ENCODE results near the gene METAP1. TPM values are rescaled to one million over a fixed set of nuclear protein-coding genes. Genes with fewer than 3 reads are reported as not detected.
"Not testable (repeated sequence)": the region's sequence is repeated elsewhere in the genome, so short reads cannot be mapped to it uniquely, and the experiment has no call there.

Gene METAP1
- total RNA-seq, 1 donor, result 62.6 TPM

DNA sequence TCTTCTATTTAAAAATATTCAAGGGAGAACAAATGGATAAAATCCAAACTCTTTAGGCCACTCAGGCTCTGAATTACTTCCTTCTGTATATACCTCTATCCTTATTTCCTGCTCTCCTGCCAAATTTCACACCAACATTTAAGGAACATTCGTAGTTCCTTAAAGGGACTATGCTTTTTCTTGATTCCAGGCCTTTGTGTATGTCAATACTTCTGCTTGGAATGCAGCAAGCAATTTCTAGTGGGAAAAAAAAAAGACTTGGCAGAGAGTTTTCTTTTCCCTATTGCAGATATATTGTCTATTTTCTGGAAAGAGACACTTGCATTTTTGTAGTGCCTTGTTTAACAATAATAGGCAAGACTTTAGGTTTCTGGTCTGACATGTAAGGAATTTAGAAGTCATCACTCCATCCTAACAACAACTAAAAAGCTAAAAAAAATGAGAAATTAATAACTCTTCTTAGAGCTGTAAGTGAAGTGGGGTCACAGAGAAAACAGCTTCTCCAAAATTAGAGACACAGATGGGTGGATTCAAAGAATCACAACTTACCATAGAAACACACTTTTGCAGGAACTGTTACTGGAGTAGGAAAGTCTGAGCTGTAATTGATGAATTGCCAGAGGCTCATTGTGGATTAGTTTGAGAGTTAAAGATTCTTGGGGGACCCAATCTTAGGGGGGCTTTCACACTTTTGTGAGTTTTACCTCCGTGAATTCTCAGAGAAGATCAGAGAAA is 95.1 kb downstream of the METAP1 start:
- no peak for DNase-seq (ENCODE audit: low read depth)
- peak overlapping the region; percentile 76 for H3K4me3 ChIP-seq (ENCODE audit: low read depth, low read length)
- TF ChIP-seq, protein P1, sequence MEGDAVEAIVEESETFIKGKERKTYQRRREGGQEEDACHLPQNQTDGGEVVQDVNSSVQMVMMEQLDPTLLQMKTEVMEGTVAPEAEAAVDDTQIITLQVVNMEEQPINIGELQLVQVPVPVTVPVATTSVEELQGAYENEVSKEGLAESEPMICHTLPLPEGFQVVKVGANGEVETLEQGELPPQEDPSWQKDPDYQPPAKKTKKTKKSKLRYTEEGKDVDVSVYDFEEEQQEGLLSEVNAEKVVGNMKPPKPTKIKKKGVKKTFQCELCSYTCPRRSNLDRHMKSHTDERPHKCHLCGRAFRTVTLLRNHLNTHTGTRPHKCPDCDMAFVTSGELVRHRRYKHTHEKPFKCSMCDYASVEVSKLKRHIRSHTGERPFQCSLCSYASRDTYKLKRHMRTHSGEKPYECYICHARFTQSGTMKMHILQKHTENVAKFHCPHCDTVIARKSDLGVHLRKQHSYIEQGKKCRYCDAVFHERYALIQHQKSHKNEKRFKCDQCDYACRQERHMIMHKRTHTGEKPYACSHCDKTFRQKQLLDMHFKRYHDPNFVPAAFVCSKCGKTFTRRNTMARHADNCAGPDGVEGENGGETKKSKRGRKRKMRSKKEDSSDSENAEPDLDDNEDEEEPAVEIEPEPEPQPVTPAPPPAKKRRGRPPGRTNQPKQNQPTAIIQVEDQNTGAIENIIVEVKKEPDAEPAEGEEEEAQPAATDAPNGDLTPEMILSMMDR (IDR thresholded peaks at IDR 0.05; ENCODE audit: insufficient read depth, low read depth, low read length), result no peak

DNA sequence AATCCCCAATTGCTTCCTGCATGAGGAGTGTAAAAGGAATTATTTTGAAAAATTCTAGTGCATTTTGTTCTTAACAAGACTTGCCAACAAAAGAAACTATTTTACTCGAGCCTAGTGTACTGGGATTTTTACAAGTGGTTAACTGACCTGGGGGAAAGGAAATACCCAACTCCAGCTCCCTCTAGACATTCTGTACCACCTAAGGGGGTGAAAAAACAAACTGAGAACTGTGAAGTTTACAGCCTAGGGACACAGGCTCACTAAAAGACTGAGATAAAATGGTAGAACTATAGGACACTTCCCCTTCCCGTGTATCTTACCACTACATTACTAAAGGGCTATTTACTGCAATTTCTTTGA is 95.7 kb downstream of the METAP1 start:
- H3K4me3 ChIP-seq (ENCODE audit: low read depth, low read length), result peak overlapping the region; percentile 76
- no peak for DNase-seq (ENCODE audit: low read depth)
- TF ChIP-seq, protein P1 (IDR thresholded peaks at IDR 0.05; ENCODE audit: insufficient read depth, low read depth, low read length), result no peak

DNA sequence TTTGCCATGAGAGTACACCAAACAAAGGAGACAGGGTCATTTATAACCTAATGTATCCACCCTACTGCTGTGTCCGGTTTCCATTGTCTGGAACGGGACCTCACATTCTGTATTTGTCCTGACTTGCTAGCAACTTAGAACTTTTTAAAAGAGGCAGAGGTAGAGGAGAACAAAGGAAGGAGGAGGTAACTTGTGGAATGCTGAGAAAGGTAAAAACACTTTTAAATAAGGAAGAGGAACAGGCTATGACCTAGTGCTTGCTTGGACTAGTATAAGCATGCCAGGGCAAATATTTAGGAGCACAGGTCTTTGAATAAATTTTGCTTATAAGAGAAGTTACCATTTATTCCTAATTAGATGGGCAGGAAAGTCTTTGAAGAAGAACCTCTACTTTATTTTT is 96.3 kb downstream of the METAP1 start:
- not testable (repeated sequence) for DNase-seq (ENCODE audit: low read depth); H3K4me3 ChIP-seq (ENCODE audit: low read depth, low read length)

DNA sequence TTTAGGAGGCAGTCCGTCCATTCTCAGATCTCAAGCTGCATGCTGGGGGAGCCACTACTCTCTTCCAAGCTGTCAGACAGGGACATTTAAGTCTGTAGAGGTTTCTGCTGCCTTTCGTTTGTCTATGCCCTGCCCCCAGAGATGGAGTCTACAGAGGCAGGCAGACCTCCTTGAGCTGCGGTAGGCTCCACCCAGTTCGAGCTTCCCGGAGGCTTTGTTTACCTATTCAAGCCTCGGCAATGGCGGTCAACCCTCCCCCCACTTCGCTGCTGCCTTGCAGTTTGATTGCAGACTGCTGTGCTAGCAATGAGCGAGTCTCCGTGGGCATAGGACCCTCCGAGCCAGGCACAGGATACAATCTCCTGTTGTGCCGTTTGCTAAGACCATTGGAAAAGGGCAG is 103.8 kb downstream of the METAP1 start:
- no peak for DNase-seq (ENCODE audit: low read depth)
- no peak overlapping the region for H3K4me3 ChIP-seq (ENCODE audit: low read depth, low read length)
- TF ChIP-seq, protein P1 (IDR thresholded peaks at IDR 0.05; ENCODE audit: insufficient read depth, low read depth, low read length), result no peak

DNA sequence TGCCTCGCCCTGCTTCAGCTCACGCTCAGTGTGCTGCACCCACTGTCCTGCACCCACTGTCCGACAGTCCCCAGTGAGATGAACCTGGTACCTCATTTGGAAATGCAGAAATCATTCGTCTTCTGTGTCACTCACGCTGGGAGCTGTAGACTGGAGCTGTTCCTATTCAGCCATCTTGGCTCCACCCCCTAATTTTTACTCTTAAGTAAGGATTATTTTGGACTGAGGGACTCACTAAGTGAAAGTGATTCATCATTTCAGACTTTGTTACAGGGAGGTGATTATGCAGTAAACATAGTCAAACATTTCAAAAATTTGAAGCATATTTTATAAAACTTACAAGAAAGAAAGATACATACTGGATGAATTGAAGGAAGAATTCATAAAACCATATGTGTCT is 104.3 kb downstream of the METAP1 start:
- not testable (repeated sequence) for H3K4me3 ChIP-seq (ENCODE audit: low read depth, low read length); DNase-seq (ENCODE audit: low read depth)

DNA sequence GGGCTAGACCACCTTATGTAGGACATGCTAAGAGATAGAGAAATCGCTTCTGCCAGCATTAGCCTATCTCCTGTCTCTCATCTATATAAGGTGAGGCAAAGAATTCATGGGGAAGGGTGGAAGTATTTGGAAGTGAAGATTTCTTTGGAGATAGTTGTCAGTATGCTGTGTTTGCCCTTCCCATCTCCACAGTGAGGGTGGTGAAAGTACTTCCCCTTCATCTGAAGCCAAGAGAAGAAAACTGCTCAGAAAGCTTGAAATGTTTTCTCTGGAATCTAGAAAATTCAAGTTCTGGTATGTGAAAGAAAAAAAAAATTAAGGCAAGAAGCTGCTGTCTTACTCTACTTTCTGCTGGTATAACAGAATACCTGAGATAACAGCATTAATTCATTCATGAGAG is 105.4 kb downstream of the METAP1 start:
- TF ChIP-seq, protein P1 (IDR thresholded peaks at IDR 0.05; ENCODE audit: insufficient read depth, low read depth, low read length), result no peak
- no peak overlapping the region for H3K4me3 ChIP-seq (ENCODE audit: low read depth, low read length)

DNA sequence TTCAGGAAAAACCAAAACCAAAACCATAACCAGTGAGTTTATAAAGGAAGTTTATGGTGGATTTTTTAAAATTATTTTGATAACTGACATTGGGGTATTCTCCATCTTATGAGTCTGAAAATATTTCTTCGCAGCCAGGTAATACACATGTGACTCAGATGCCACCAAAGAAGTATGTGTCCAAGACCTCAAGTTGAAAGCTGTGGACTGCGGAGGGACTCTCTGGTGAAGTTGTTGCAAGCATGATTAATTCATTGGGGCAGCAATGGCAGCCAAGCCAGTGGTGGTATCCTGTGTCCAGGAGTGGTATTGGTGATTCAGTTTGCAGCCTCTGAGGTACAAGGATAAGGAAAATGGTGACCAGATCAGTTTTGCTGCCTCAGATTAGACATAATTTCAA is 107.1 kb downstream of the METAP1 start:
- no peak for DNase-seq (ENCODE audit: low read depth)
- TF ChIP-seq, protein P1 (IDR thresholded peaks at IDR 0.05; ENCODE audit: insufficient read depth, low read depth, low read length), result no peak
- H3K4me3 ChIP-seq (ENCODE audit: low read depth, low read length), result no peak overlapping the region

More for the DNA sequence above, 105.4 kb downstream of the METAP1 start:
- no peak for DNase-seq (ENCODE audit: low read depth)

DNA sequence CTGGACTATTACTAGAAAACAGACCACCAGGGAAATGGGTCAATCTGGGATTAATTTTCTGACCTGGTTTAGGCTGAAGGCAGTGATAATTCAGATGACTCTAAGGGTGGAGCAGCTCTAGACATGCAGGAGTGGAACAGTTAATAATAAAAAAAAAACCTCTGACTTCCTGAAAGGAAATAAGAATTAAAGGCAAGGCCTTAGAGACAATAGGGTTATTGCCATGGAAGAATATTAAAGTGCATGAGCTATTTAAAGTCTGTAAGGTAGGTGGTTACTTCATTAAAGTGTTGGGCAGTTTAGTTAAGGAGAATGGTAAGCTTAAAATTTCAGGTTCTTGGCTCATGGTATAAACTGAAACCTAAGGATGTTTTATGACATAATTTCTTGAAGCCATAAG is 107.6 kb downstream of the METAP1 start:
- TF ChIP-seq, protein P1 (IDR thresholded peaks at IDR 0.05; ENCODE audit: insufficient read depth, low read depth, low read length), result no peak
- DNase-seq (ENCODE audit: low read depth), result no peak
- H3K4me3 ChIP-seq (ENCODE audit: low read depth, low read length), result no peak overlapping the region

All from fibroblast of villous mesenchyme (primary cell).